ENCODE results near the gene TSPAN9.

Gene TSPAN9

GRCh38 chr12:3103806-3104205 lies 26.6 kb downstream of the TSPAN9 start:
- no peaks in the 10 kb centered on the region for H3K79me2 ChIP-seq (ENCODE audit: insufficient read depth, low read length)
- no peaks in the 10 kb centered on the region for H3K36me3 ChIP-seq (ENCODE audit: low read length)
- no peak overlapping the region for H3K9ac ChIP-seq (ENCODE audit: low read length)
- H3K27me3 ChIP-seq (ENCODE audit: low read length) = no peaks in the 10 kb centered on the region
- no peaks in the 10 kb centered on the region for H3K9me2 ChIP-seq (replicated peaks; ENCODE audit: insufficient read depth, low read length)
- no peak for TF ChIP-seq CTCF (IDR thresholded peaks at IDR 0.05; ENCODE audit: insufficient read depth, low read length, poor library complexity, severe bottlenecking)
- TF ChIP-seq EZH2phosphoT487 (conservative IDR thresholded peaks at IDR 0.05; ENCODE audit: low read length) = no peak
- H4K20me1 ChIP-seq (ENCODE audit: low read depth, low read length) = no peaks in the 10 kb centered on the region
- H2AFZ ChIP-seq (ENCODE audit: low read depth, low read length, severe bottlenecking) = no peak overlapping the region
- H3F3A ChIP-seq (ENCODE audit: insufficient read depth) = no peaks in the 10 kb centered on the region
- no peak overlapping the region for H3K27ac ChIP-seq (ENCODE audit: low read depth, low read length)
- no peak overlapping the region for H3K4me2 ChIP-seq (ENCODE audit: low read depth, low read length, poor library complexity, severe bottlenecking)
- H3K9me3 ChIP-seq (ENCODE audit: insufficient read depth, low read length) = no peaks in the 10 kb centered on the region
- H3K4me3 ChIP-seq (ENCODE audit: insufficient read depth, low read length, poor library complexity, severe bottlenecking) = no peak overlapping the region

GRCh38 chr12:3105690-3106479 lies 28.7 kb downstream of the TSPAN9 start:
- no peak overlapping the region for H3K27ac ChIP-seq (ENCODE audit: low read depth, low read length)

GRCh38 chr12:3106579-3106978 lies 29.4 kb downstream of the TSPAN9 start:
- Histone ChIP-seq H3K9ac (ENCODE audit: low read length) (no peak overlapping the region), H3K27me3 (ENCODE audit: low read length) (no peaks in the 10 kb centered on the region), H3K4me3 (ENCODE audit: insufficient read depth, low read length, poor library complexity, severe bottlenecking) (no peak overlapping the region), H3K4me2 (ENCODE audit: low read depth, low read length, poor library complexity, severe bottlenecking) (no peak overlapping the region), H2AFZ (ENCODE audit: low read depth, low read length, severe bottlenecking) (no peak overlapping the region), H3K9me3 (ENCODE audit: insufficient read depth, low read length) (no peaks in the 10 kb centered on the region), H4K20me1 (ENCODE audit: low read depth, low read length) (no peaks in the 10 kb centered on the region), H3K27ac (ENCODE audit: low read depth, low read length) (no peak overlapping the region), H3K36me3 (ENCODE audit: low read length) (no peaks in the 10 kb centered on the region), H3K9me2 (replicated peaks; ENCODE audit: insufficient read depth, low read length) (no peaks in the 10 kb centered on the region), H3K79me2 (ENCODE audit: insufficient read depth, low read length) (no peaks in the 10 kb centered on the region), H3F3A (ENCODE audit: insufficient read depth) (no peaks in the 10 kb centered on the region)
- TF ChIP-seq CTCF (IDR thresholded peaks at IDR 0.05; ENCODE audit: insufficient read depth, low read length, poor library complexity, severe bottlenecking) = no peak
- no peak for TF ChIP-seq EZH2phosphoT487 (conservative IDR thresholded peaks at IDR 0.05; ENCODE audit: low read length)

More at GRCh38 chr12:3105690-3106479, 28.7 kb downstream of the TSPAN9 start:
- Histone ChIP-seq H3K9me3 (ENCODE audit: insufficient read depth, low read length) (no peaks in the 10 kb centered on the region), H2AFZ (ENCODE audit: low read depth, low read length, severe bottlenecking) (no peak overlapping the region), H4K20me1 (ENCODE audit: low read depth, low read length) (no peaks in the 10 kb centered on the region), H3K9me2 (replicated peaks; ENCODE audit: insufficient read depth, low read length) (no peaks in the 10 kb centered on the region), H3K36me3 (ENCODE audit: low read length) (no peaks in the 10 kb centered on the region), H3K4me3 (ENCODE audit: insufficient read depth, low read length, poor library complexity, severe bottlenecking) (no peak overlapping the region), H3K27me3 (ENCODE audit: low read length) (no peaks in the 10 kb centered on the region), H3K9ac (ENCODE audit: low read length) (no peak overlapping the region), H3K4me2 (ENCODE audit: low read depth, low read length, poor library complexity, severe bottlenecking) (no peak overlapping the region), H3F3A (ENCODE audit: insufficient read depth) (no peaks in the 10 kb centered on the region), H3K79me2 (ENCODE audit: insufficient read depth, low read length) (no peaks in the 10 kb centered on the region)
- TF ChIP-seq CTCF (IDR thresholded peaks at IDR 0.05; ENCODE audit: insufficient read depth, low read length, poor library complexity, severe bottlenecking) = no peak
- no peak for TF ChIP-seq EZH2phosphoT487 (conservative IDR thresholded peaks at IDR 0.05; ENCODE audit: low read length)

Measured in SU-DHL-6 (cell line).